ENCODE measurements around the gene FOXD4L3.
"Not testable (repeated sequence)": the region's sequence is repeated elsewhere in the genome, so short reads cannot be mapped to it uniquely, and the experiment has no call there.

FOXD4L3 gene

GRCh38 chr9:68351689-68352088 lies 49.0 kb downstream of the FOXD4L3 start:
- DNase-seq, result not testable (repeated sequence)
